CD4-positive, alpha-beta T cell treated with Interleukin-4 for 4 hours (primary cell): ENCODE measurements around the gene SHANK3.

ENCODE experiments used
- DNase-seq: peaks from one replicate; pipeline ENCODE4 v3.0.0-alpha.2; 2020

Gene SHANK3

DNA sequence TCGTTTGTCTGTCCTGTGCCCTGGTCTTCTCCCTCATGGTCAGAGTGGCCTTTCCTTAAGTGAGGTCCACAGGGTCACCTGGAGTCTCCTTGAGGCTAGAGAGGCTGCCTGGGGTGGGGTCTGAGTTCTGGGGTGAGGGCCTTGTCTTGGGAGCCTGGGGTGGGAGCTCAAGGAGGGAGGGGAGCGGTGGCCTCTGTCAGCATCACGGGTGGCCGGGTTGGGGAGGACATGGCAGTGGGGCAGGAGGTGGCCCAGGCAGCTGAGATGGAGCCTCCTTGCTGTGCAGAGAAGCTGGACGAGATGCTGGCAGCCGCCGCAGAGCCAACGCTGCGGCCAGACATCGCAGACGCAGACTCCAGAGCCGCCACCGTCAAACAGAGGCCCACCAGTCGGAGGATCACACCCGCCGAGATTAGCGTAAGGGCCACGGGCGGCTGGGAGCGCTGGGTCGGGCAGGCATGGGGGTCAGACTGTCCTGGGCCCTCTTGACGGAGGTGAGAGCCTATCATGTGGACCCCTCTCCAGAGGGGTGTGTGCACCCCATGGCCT lies 42.1 kb downstream of the SHANK3 start:
- DNase-seq, result no peak

DNA sequence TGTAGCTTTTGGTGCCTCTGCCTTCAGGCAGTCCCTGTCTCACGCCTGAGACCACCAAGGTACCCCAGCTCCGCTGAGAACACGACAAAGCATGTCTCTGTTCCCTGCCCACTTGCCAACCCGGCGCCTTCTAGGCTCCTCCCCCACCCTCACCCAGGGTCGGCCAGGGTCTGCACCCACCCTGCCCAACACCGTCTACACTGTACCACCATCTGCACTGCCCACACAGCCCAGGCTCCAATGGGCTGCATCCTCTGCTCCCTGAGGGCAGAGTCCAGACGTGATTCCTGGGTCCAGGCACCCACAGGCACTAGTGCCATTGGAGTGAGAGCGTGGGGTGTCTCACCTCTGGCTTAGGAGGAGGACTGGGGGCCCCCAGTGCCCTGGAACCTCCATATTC lies 42.6 kb downstream of the SHANK3 start:
- no peak for DNase-seq

DNA sequence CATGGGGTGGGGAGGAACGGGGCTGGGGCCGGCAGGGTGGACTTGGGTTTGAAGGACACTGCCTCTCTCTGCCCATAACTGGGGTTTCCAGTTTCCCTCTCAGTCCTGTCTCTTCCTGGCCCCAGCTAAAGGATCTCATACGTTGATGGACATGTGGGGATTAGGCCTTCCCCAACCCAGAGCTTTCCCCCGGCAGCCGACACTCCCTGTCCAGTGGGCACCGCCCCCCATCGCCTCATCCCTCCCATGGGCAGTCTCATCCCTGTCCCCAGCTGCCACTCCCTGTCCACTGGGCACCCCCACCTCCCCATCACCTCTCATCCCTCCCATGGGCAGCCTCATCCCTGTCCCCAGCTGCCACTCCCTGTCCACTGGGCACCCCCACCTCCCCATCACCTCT lies 43.2 kb downstream of the SHANK3 start:
- DNase-seq, result no peak

DNA sequence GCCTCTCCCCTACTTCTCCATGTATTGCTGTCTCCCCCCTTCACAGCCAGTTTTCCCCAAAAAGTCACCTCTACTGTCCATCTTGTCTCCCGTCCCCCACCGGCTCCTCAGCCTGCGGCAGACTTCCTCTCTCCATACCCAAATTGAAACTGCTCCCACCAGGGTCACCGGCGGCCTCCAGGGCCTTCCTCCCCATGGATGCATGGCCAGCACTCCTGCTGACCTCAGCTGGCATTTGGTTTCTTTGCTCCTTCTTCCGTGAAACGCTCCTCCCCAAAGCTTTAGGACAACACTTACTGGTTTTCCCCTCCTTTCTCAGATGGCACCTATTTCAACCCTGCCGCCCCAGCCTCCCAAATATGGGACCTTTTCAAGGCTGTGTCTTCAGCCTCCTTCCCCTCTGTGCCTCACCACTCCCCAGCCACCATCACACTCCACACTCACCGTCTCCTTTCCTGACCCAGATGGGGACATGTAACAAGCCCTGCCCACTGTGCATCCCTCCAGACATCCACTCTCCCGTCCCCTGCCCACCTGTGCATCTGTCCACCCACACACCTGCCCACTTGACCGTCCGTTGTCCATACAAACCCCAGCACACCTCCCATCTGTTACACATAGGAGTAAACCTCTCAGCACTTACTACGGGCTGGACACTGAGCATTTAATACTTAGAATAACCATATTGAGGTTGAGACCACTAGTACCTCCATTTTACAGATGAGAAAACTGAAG lies 43.8 kb downstream of the SHANK3 start:
- no peak for DNase-seq

DNA sequence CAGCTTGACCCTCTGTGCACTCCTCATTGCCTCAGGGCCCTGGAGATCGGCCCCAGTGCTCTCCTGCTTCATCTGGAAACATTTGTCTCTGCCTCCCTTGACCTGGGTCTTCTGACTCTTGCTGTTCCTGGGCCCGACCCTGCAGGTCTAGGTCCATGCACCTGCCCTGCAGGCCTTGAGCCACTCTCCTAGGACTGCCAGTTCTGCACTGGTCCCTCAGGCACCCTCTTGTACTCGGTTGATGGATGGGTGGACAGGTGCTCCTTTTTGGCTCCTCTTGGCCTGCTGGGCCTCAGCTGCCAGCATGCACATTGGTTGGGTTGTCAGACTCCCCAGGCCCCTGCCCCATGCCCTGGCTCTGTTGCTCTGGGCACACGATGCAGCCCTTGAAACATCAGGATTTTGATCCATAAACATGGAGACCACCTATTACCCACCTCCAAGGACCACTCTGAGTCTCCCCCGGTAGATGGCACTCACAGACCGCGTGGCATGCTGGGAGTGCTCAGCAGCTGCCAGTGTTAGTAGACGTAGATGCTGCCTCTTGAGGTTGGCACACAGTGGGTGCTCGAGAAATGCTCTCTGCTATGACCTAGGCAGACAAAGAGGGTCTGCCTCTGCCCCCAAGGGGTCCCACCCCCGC lies 45.2 kb downstream of the SHANK3 start:
- no peak for DNase-seq

DNA sequence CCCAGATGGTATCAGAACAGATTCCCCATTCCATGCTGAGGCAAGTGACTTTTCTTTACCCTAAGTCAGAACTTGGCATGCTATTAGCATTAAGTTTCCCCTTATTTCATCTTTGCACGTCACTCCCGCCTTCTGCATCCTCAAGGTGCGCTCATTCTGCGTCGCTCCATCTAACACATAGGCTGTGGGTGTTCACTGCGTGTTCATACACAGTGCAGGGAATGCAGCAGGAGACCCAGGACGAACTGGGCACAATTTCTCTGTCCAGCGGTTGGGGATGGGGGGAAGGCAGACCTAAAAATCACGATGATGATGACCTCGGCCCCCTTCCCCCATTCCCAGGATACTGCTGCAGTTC lies 45.7 kb downstream of the SHANK3 start:
- DNase-seq, result no peak

DNA sequence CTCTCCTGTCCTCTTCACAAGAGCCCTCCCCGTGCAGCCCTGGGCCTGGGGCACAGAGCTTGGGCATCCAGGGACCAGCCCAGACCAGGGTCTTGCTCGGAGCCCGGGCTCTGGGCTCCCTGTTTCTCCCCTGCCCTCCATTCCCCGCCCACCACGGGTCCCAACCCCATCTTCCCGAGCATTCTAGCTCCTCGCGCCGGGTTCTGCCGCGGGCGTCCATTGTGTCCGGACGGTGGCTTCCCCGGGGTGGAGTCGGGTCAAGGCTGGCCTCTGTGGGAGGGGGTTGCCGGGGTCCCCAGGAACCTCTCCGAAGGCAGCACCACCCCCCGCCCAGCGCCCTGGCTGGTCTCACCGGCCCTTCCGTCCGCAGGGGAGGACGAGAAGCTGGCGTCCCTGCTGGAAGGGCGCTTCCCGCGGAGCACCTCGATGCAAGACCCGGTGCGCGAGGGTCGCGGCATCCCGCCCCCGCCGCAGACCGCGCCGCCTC lies 47.2 kb downstream of the SHANK3 start:
- DNase-seq, result no peak

DNA sequence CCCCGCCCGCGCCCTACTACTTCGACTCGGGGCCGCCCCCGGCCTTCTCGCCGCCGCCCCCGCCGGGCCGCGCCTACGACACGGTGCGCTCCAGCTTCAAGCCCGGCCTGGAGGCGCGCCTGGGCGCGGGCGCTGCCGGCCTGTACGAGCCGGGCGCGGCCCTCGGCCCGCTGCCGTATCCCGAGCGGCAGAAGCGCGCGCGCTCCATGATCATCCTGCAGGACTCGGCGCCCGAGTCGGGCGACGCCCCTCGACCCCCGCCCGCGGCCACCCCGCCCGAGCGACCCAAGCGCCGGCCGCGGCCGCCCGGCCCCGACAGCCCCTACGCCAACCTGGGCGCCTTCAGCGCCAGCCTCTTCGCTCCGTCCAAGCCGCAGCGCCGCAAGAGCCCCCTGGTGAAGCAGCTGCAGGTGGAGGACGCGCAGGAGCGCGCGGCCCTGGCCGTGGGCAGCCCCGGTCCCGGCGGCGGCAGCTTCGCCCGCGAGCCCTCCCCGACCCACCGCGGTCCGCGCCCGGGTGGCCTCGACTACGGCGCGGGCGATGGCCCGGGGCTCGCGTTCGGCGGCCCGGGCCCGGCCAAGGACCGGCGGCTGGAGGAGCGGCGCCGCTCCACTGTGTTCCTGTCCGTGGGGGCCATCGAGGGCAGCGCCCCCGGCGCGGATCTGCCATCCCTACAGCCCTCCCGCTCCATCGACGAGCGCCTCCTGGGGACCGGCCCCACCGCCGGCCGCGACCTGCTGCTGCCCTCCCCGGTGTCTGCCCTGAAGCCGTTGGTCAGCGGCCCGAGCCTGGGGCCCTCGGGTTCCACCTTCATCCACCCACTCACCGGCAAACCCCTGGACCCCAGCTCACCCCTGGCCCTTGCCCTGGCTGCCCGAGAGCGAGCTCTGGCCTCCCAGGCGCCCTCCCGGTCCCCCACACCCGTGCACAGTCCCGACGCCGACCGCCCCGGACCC lies 48.0 kb downstream of the SHANK3 start:
- DNase-seq, result no peak

DNA sequence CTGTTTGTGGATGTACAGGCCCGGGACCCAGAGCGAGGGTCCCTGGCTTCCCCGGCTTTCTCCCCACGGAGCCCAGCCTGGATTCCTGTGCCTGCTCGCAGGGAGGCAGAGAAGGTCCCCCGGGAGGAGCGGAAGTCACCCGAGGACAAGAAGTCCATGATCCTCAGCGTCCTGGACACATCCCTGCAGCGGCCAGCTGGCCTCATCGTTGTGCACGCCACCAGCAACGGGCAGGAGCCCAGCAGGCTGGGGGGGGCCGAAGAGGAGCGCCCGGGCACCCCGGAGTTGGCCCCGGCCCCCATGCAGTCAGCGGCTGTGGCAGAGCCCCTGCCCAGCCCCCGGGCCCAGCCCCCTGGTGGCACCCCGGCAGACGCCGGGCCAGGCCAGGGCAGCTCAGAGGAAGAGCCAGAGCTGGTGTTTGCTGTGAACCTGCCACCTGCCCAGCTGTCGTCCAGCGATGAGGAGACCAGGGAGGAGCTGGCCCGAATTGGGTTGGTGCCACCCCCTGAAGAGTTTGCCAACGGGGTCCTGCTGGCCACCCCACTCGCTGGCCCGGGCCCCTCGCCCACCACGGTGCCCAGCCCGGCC lies 48.7 kb downstream of the SHANK3 start:
- DNase-seq, result no peak

DNA sequence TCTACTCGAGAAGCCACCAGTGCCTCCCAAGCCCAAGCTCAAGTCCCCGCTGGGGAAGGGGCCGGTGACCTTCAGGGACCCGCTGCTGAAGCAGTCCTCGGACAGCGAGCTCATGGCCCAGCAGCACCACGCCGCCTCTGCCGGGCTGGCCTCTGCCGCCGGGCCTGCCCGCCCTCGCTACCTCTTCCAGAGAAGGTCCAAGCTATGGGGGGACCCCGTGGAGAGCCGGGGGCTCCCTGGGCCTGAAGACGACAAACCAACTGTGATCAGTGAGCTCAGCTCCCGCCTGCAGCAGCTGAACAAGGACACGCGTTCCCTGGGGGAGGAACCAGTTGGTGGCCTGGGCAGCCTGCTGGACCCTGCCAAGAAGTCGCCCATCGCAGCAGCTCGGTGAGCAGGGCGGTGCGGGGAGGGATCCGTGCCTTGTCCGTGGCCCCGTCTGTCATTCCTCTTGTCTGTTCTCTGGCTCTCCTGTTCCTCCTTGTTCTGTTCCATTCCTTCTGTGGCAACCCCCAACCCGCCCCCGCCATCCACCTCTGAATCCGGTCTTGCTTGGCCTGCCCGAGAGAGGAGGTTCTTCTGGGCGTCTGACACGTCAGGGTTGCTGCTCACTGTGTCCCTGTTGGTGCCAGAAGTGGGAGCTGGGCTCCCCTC lies 49.6 kb downstream of the SHANK3 start:
- DNase-seq, result no peak
